HG03558 (cell line): ENCODE measurements around the gene CLEC2B.
"Not testable (repeated sequence)": the region's sequence is repeated elsewhere in the genome, so short reads cannot be mapped to it uniquely, and the experiment has no call there.

Experiments used
- ATAC-seq: cut with Tn5 transposase; IDR thresholded peaks from one replicate; pipeline ENCODE4 v1.9.1; 2021; ENCODE audit warnings: moderate number of reproducible peaks; ENCODE audit not compliant: unreplicated experiment; ENCODE audit errors: extremely low read depth

CLEC2B gene

GRCh38 chr12:9869307-9870161 lies at the start of gene CLEC2B:
Gene CLEC2B (minus strand): TSS chr12:9869354.
- ATAC-seq: peak; percentile 38

DNA sequence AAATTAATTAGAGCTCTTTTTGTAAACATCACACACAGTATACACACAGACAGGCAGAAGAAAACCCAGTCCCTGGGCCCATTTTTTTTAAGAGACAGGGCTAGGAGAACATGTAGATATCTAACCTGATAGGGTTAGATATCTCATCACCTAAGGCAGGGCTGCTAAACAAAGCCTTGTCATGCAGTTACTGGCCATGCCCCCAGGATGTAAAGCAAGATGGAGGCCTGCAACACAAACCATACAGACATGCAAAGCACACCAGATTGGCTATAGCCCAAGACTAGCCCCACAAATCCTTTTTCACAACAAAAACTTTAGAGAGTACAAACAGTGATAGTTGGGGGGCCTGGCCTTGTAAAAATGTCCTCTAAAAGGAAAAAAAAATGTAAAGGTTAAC lies 42.6 kb upstream of the CLEC2B start:
- ATAC-seq: no peak

- no peak for ATAC-seq
Measured at GRCh38 chr12:9910716-9911421, 41.7 kb upstream of the CLEC2B start.

DNA sequence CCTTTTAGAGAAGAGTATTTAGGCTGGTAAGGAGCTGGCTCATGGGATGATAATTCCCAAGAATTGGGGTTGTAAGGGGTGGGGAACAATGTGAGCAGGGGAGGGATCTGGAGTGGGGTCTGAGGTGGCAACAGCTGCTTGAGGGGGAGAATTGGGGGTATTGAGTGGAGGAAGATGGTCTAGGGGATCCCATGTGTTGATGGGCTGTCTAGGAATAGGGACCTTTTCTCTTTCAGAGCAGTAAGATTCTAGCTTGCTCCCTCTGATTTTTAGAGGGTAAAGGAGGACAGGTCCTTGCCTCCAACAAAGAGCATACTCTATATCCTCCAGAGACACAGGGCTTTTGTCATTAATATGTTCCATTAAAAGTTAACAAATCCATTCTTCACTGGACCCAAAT lies 40.6 kb upstream of the CLEC2B start:
- ATAC-seq: no peak

DNA sequence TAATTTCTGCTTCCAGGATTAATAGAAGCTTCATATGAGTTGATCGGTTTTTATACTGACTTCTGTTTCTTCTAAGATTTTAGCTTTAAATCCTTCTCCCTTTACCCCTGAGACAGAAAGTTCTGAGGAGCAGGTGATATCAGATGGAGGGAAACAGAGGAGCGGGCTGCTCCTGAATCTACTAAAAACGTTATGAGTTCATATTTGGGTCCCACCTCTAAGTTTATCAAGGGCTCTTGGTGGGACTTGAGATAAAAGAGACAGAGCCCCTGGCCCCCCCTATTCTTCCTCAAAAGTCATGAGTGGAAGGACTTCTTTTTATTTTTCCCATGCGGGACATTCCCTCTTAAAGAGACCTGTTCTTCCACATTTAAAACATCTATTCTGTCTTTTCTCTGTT lies 39.2 kb upstream of the CLEC2B start:
- no peak for ATAC-seq

GRCh38 chr12:9907769-9908168 lies 38.6 kb upstream of the CLEC2B start:
- no peak for ATAC-seq

DNA sequence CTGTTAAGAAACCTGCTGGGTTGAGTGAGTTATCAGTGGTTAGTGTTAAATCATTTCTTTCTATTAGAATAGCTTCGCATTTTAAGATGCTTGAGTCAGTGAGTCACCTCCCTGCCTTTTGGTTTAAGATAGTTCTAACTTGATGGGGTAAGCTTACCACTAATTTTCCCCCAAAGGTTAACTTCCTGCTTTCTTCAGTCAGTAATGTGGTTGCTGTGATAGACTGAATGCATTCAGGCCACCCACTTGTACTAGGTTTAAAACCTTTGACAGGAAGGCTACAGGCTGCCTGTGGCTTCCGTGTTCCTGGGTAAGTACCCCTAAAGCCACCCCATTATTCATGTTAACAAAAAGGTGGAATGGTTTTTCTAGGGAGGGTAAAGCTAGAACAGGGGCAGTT lies 37.7 kb upstream of the CLEC2B start:
- no peak for ATAC-seq

GRCh38 chr12:9902539-9903228 lies 33.5 kb upstream of the CLEC2B start:
- ATAC-seq: no peak

DNA sequence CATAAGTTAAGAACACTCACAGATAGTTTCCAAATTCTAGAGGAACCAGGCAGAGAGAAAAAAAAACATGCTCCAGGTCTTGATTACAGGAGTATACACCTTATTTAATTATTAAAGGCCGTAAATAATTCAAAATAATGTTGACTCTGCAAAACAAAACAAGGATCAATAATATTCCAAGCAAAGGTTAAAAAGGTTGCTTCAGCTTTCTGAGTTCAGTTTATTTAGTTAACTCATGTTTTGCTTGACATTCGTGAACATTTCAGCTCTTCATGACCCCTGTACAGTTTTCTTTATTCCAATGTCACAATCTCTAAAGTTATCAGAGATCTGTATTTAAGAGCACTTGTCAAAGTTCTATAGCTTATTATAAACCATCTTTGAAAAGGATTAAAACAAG lies 31.8 kb upstream of the CLEC2B start:
- ATAC-seq: no peak

- no peak for ATAC-seq
Measured at GRCh38 chr12:9899209-9899608, 30.1 kb upstream of the CLEC2B start.

- ATAC-seq: no peak
Measured at GRCh38 chr12:9897535-9897934, 28.4 kb upstream of the CLEC2B start.

GRCh38 chr12:9895215-9895971 lies 26.2 kb upstream of the CLEC2B start:
- ATAC-seq: no peak

- ATAC-seq: no peak
Measured at GRCh38 chr12:9888665-9889273, 19.6 kb upstream of the CLEC2B start.

DNA sequence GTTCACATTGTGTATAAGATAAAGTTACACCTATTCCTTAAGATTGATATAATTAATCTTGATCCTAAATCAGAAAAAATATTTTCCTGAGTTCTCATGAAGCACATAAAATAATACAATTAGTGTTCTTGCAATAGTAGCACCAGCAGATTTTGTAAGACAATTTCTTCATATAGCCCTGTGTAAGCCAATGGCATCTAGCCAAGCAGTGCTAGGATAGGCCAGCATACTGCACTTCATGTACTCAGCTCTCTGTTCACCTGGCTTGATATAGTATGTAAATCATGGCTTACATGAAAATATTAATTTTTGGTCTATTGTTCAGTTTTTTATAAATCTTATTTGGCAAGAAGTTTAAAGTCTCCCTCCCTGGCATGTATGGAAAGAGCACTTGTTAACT lies 14.0 kb upstream of the CLEC2B start:
- no peak for ATAC-seq

GRCh38 chr12:9881988-9882387 lies 12.8 kb upstream of the CLEC2B start:
- ATAC-seq: no peak

DNA sequence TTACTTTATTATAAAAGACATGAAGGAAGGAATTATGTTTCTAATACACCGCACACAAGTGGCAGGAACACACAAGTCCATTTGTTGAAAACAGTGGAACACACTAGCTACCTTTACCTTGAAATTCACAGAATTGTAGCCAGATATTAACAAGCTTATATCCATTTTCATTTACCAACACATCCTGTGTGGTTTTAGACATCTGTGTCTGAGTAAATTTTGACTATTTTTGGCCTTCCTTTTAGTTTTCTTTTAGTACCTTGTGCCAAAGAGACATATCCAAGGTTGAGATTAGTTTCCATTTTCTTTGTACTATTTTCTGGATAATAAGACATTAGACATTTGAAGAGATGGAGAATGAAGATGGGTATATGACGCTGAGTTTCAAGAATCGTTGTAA lies 12.1 kb upstream of the CLEC2B start, which contains the start of gene KLRF2:
KLRF2 (plus strand) TSS at position 244 of the 400 bp plus-strand sequence; CDS start at position 351, 107 bp downstream.
- ATAC-seq: no peak

GRCh38 chr12:9880532-9881078 lies 11.5 kb upstream of the CLEC2B start:
- ATAC-seq: no peak

- ATAC-seq: not testable (repeated sequence)
Measured at GRCh38 chr12:9876120-9876519, 7.0 kb upstream of the CLEC2B start.

DNA sequence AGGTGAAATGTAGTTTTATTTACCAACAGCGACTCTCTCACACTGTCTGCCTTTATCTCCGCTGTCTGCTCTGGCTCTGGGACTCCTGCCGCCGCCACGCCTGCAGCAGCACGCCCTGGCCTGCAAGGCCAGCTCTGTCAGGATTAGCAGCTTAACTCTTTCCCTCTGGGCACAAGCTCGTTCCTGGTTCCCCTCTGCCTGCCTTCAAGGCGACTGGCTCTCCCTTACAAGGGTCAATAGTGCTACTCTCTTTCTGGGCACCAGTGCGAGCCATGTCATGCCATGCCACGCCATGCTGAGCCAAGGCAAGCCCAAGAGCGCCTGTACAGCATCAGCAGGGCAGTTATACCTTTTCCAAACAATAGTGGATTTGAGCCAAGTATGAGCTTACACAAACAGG lies 3.6 kb upstream of the CLEC2B start:
- ATAC-seq: no peak

- no peak for ATAC-seq
Measured at GRCh38 chr12:9872162-9872561, 3.0 kb upstream of the CLEC2B start.
